Osteoblast (primary cell): Measurements from ENCODE around the gene MC2R. TPM values are rescaled to one million over a fixed set of nuclear protein-coding genes. Genes with fewer than 3 reads are reported as not detected.

Experiments used
- DNase-seq: peaks from one replicate; pipeline ENCODE4 v3.0.0; 2011; ENCODE audit warnings: low spot score, mixed read lengths; ENCODE audit not compliant: insufficient read length; ENCODE audit errors: missing footprints
- H2AFZ ChIP-seq: 2 replicates; pipeline ENCODE4 v1.6.0; 2011; ENCODE audit warnings: mild to moderate bottlenecking, low read length
- H3K27ac ChIP-seq: 2 replicates; pipeline ENCODE4 v1.5.1; 2011; ENCODE audit warnings: mild to moderate bottlenecking, low read depth, low read length, moderate library complexity
- H3K27me3 ChIP-seq: 2 replicates; pipeline ENCODE4 v1.6.0; 2012; ENCODE audit warnings: mild to moderate bottlenecking, control low read depth, inconsistent platforms, low read length, moderate library complexity; ENCODE audit not compliant: insufficient read depth
- H3K36me3 ChIP-seq: 2 replicates; pipeline ENCODE4 v1.5.1; 2011; ENCODE audit warnings: mild to moderate bottlenecking, low read length, control low read depth, moderate library complexity; ENCODE audit not compliant: insufficient read depth
- H3K4me1 ChIP-seq: 2 replicates; pipeline ENCODE4 v1.5.1; 2011; ENCODE audit warnings: mild to moderate bottlenecking, low read length, control low read depth, moderate library complexity; ENCODE audit not compliant: insufficient read depth
- H3K4me2 ChIP-seq: 2 replicates; pipeline ENCODE4 v1.6.0; 2011; ENCODE audit warnings: mild to moderate bottlenecking, low read length; ENCODE audit not compliant: insufficient read depth
- H3K4me3 ChIP-seq: fragments of 200-600 bp; sonication (generic); 3 replicates; pipeline ENCODE4 v1.5.1; 2012; ENCODE audit warnings: mild to moderate bottlenecking, low read length, inconsistent platforms; ENCODE audit not compliant: insufficient read depth
- H3K79me2 ChIP-seq: 2 replicates; pipeline ENCODE4 v1.6.0; 2012; ENCODE audit warnings: mild to moderate bottlenecking, low read length, control low read depth, inconsistent platforms; ENCODE audit not compliant: insufficient read depth
- H3K9me3 ChIP-seq: 2 replicates; pipeline ENCODE4 v1.5.1; 2011; ENCODE audit warnings: low read depth, low read length, control low read depth
- H4K20me1 ChIP-seq: 2 replicates; pipeline ENCODE4 v1.6.0; 2012; ENCODE audit warnings: mild to moderate bottlenecking, low read length, control low read depth; ENCODE audit not compliant: insufficient read depth
- total RNA-seq: library from RNA; depleted of rRNA; stranded (reverse); fragments of >200 nt; gene quantifications from 2 replicates; pipeline ENCODE4 v1.2.3, GENCODE V29; 2012
- TF ChIP-seq, protein P1 (sequence below): IDR thresholded peaks from 2 replicates; pipeline ENCODE4 v1.5.1; 2011; ENCODE audit warnings: mild to moderate bottlenecking, low read depth, low read length, moderate library complexity; ENCODE audit errors: extremely low read depth

The MC2R gene
- total RNA-seq, 1 donor = not detected

DNA sequence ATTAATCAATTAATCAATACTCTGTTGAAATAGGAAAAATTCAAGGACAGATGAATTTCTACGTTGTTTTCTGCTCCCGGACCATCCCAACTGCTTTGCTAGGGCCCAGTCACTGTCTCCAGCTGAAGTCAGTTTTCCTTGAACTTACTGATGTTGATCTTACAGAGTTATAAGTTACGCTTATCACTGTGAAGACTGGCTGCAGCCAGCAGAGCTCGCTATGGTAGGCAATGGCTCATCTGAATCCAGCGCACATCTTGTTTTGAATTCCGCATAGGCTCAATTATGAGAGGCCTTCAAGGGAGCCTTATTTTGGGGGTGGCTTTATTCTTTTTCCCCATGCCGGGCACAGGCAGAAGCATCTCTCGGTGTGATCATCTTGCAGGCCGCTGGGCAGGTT is 2.7 kb downstream of the MC2R start:
- TF ChIP-seq, protein P1, sequence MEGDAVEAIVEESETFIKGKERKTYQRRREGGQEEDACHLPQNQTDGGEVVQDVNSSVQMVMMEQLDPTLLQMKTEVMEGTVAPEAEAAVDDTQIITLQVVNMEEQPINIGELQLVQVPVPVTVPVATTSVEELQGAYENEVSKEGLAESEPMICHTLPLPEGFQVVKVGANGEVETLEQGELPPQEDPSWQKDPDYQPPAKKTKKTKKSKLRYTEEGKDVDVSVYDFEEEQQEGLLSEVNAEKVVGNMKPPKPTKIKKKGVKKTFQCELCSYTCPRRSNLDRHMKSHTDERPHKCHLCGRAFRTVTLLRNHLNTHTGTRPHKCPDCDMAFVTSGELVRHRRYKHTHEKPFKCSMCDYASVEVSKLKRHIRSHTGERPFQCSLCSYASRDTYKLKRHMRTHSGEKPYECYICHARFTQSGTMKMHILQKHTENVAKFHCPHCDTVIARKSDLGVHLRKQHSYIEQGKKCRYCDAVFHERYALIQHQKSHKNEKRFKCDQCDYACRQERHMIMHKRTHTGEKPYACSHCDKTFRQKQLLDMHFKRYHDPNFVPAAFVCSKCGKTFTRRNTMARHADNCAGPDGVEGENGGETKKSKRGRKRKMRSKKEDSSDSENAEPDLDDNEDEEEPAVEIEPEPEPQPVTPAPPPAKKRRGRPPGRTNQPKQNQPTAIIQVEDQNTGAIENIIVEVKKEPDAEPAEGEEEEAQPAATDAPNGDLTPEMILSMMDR = no peak
- Histone ChIP-seq H3K4me2 (no peak overlapping the region), H3K4me3 (no peak overlapping the region), H4K20me1 (no peaks in the 10 kb centered on the region), H3K79me2 (no peaks in the 10 kb centered on the region), H3K9me3 (no peaks in the 10 kb centered on the region), H3K36me3 (no peaks in the 10 kb centered on the region), H2AFZ (no peak overlapping the region), H3K4me1 (no peaks in the 10 kb centered on the region), H3K27me3 (no peaks in the 10 kb centered on the region), H3K27ac (no peak overlapping the region)
- no peak for DNase-seq

DNA sequence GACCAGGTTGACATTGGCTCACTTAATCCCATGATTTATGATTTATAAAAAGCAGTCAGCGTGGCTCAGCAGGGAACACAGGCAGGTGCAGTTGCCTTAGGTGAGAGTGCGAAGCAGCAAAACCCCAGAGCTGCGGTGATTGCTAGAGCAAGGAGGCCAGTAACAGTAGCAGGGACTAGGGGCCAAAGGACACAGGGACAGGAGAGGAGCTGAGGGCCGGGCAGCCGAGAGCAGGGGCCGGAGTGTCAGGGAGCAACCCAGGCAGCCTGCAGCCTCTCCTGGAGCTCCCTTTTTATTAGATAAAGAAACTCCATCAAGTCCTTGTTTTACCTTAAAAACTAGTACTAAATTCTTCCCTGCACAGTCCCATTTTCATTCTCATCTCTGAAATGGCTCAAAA is 4.3 kb downstream of the MC2R start:
- Histone ChIP-seq H4K20me1 (no peaks in the 10 kb centered on the region), H3K36me3 (no peaks in the 10 kb centered on the region), H3K4me3 (no peak overlapping the region), H3K4me2 (no peak overlapping the region), H3K27ac (no peak overlapping the region), H3K79me2 (no peaks in the 10 kb centered on the region), H3K27me3 (no peaks in the 10 kb centered on the region), H3K4me1 (no peaks in the 10 kb centered on the region), H2AFZ (no peak overlapping the region), H3K9me3 (no peaks in the 10 kb centered on the region)
- DNase-seq = no peak
- TF ChIP-seq, protein P1 = no peak

DNA sequence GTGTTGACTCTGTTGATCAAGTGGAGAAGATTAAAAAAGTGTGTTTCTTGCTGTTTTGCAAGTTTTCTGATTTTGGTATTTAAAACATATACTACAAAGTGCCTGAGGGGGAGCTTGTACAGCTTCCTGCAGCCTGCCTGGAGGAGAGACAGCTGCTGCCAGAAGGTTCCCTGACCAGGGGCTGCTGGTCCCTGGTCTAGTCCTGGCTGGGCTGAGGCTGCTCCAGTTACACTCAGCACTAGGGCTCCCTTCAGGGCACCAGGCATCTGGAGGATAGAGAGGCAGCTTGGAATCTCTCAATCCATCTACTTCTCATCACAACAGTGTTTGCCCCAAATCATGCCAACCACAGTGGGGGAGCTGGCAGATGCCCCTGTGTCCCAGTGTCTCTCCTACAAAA is 4.8 kb downstream of the MC2R start:
- TF ChIP-seq, protein P1 = no peak

DNA sequence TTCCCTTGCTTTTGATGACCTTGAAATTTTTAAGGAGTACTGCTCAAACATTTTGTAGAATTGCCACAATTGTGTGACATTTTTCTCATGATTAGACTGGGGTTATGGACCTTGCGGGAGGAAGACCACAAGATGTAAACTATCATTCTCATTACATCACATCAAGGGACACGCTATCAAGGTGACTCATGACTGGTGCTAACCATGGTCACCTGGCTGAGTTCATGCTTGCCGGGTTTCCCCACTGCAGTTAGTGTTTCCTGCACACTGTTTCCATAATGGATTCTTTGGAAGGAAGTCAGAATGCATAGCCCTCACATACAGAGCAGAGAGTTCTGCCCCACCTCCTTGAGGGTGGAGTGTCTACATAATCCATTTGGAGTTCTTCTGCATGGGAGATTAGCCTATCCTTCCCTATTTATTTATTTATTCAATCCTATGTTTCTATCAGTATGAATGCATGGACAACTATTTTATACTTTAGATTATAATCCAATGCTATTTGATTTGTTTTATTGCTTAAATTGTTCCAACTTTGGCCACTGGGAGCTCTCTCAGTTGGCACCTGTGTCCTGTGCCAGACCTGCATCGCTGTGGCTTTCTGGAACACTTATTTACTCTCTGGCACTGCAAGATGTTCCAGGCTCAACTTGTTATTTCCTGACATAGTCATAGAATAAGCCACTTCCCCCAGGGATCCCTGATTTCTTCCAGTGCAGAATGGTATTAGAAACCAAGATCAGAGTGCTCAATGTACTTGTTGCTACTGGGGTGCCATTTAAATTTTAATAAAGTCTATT is 6.0 kb downstream of the MC2R start:
- Histone ChIP-seq H4K20me1 (no peaks in the 10 kb centered on the region), H3K4me2 (no peak overlapping the region), H3K27ac (no peak overlapping the region), H3K4me3 (no peak overlapping the region), H3K4me1 (no peaks in the 10 kb centered on the region), H3K36me3 (no peaks in the 10 kb centered on the region), H2AFZ (no peak overlapping the region), H3K79me2 (no peaks in the 10 kb centered on the region), H3K27me3 (no peaks in the 10 kb centered on the region), H3K9me3 (no peaks in the 10 kb centered on the region)
- no peak for DNase-seq
- TF ChIP-seq, protein P1 = no peak

More for the DNA sequence above, 4.8 kb downstream of the MC2R start:
- Histone ChIP-seq H3K27me3 (no peaks in the 10 kb centered on the region), H3K36me3 (no peaks in the 10 kb centered on the region), H3K79me2 (no peaks in the 10 kb centered on the region), H3K4me2 (no peak overlapping the region), H4K20me1 (no peaks in the 10 kb centered on the region), H3K4me3 (no peak overlapping the region), H2AFZ (no peak overlapping the region), H3K4me1 (no peaks in the 10 kb centered on the region), H3K9me3 (no peaks in the 10 kb centered on the region), H3K27ac (no peak overlapping the region)
- no peak for DNase-seq
